ENCODE data around the gene BIVM. TPM values are rescaled to one million over a fixed set of nuclear protein-coding genes. Genes with fewer than 3 reads are reported as not detected.
A peak's percentile ranks its signal among the peaks of the same experiment; 100 is the strongest.

BIVM gene
- polyA plus RNA-seq, 2 donors, result 4.4 to 8.3 TPM

GRCh38 chr13:102847272-102848234, 48.6 kb downstream of the BIVM start:
- Histone ChIP-seq H3K4me3 (ENCODE audit: low read depth in 1 of 2, low read length in 2 of 2) (peak overlapping the region in 1 of 2 donors; percentile 91), H3K9me3 (ENCODE audit: control insufficient read depth in 2 of 2, insufficient read depth in 1 of 2, low read depth in 1 of 2, low read length in 1 of 2) (no peaks in the 10 kb centered on the region), H3K27ac (ENCODE audit: low read depth in 2 of 2, low read length in 1 of 2) (peak overlapping the region; percentile 66 to 77), H3K36me3 (ENCODE audit: control insufficient read depth in 2 of 2, insufficient read depth in 2 of 2, low read length in 1 of 2) (no peaks in the 10 kb centered on the region), H3K4me1 (ENCODE audit: control insufficient read depth in 2 of 2, insufficient read depth in 2 of 2, low read length in 1 of 2) (no peaks in the 10 kb centered on the region), H3K27me3 (ENCODE audit: control insufficient read depth in 1 of 2, insufficient read depth in 2 of 2, low read length in 2 of 2) (no peaks in the 10 kb centered on the region)
- WGBS, 2 donors, result 19 to 20% methylated on average over 12 of the region's 12 CpGs

GRCh38 chr13:102848956-102849355, 50.0 kb downstream of the BIVM start:
- Histone ChIP-seq H3K4me3 (ENCODE audit: low read depth in 1 of 2, low read length in 2 of 2) (no peak overlapping the region), H3K4me1 (ENCODE audit: control insufficient read depth in 2 of 2, insufficient read depth in 2 of 2, low read length in 1 of 2) (no peaks in the 10 kb centered on the region), H3K9me3 (ENCODE audit: control insufficient read depth in 2 of 2, insufficient read depth in 1 of 2, low read depth in 1 of 2, low read length in 1 of 2) (no peaks in the 10 kb centered on the region), H3K27me3 (ENCODE audit: control insufficient read depth in 1 of 2, insufficient read depth in 2 of 2, low read length in 2 of 2) (no peaks in the 10 kb centered on the region), H3K27ac (ENCODE audit: low read depth in 2 of 2, low read length in 1 of 2) (no peak overlapping the region), H3K36me3 (ENCODE audit: control insufficient read depth in 2 of 2, insufficient read depth in 2 of 2, low read length in 1 of 2) (peaks cover 0 to under 1% of the 10 kb centered on the region in 2 donors)
- WGBS, 2 donors, result 87 to 89% methylated on average over 6 of the region's 6 CpGs

- Histone ChIP-seq H3K4me1 (ENCODE audit: control insufficient read depth in 2 of 2, insufficient read depth in 2 of 2, low read length in 1 of 2) (no peaks in the 10 kb centered on the region), H3K27ac (ENCODE audit: low read depth in 2 of 2, low read length in 1 of 2) (no peak overlapping the region), H3K36me3 (ENCODE audit: control insufficient read depth in 2 of 2, insufficient read depth in 2 of 2, low read length in 1 of 2) (peaks cover 0 to 14% of the 10 kb centered on the region in 2 donors), H3K27me3 (ENCODE audit: control insufficient read depth in 1 of 2, insufficient read depth in 2 of 2, low read length in 2 of 2) (no peaks in the 10 kb centered on the region), H3K4me3 (ENCODE audit: low read depth in 1 of 2, low read length in 2 of 2) (no peak overlapping the region), H3K9me3 (ENCODE audit: control insufficient read depth in 2 of 2, insufficient read depth in 1 of 2, low read depth in 1 of 2, low read length in 1 of 2) (no peaks in the 10 kb centered on the region)
- WGBS, 2 donors, result 91 to 94% methylated on average over 3 of the region's 3 CpGs
Observed at GRCh38 chr13:102852556-102852955, 53.6 kb downstream of the BIVM start.

- Histone ChIP-seq H3K36me3 (ENCODE audit: control insufficient read depth in 2 of 2, insufficient read depth in 2 of 2, low read length in 1 of 2) (peaks cover 7 to 17% of the 10 kb centered on the region in 2 donors), H3K4me1 (ENCODE audit: control insufficient read depth in 2 of 2, insufficient read depth in 2 of 2, low read length in 1 of 2) (no peaks in the 10 kb centered on the region), H3K9me3 (ENCODE audit: control insufficient read depth in 2 of 2, insufficient read depth in 1 of 2, low read depth in 1 of 2, low read length in 1 of 2) (no peaks in the 10 kb centered on the region), H3K27ac (ENCODE audit: low read depth in 2 of 2, low read length in 1 of 2) (no peak overlapping the region), H3K27me3 (ENCODE audit: control insufficient read depth in 1 of 2, insufficient read depth in 2 of 2, low read length in 2 of 2) (no peaks in the 10 kb centered on the region), H3K4me3 (ENCODE audit: low read depth in 1 of 2, low read length in 2 of 2) (no peak overlapping the region)
- WGBS, 2 donors, result 68 to 78% methylated on average over 7 of the region's 7 CpGs
Observed at GRCh38 chr13:102854675-102855074, 55.8 kb downstream of the BIVM start.

GRCh38 chr13:102856557-102856956, 57.6 kb downstream of the BIVM start:
- no peaks in the 10 kb centered on the region for H3K9me3 ChIP-seq (ENCODE audit: control insufficient read depth in 2 of 2, insufficient read depth in 1 of 2, low read depth in 1 of 2, low read length in 1 of 2)
- no peak overlapping the region for H3K27ac ChIP-seq (ENCODE audit: low read depth in 2 of 2, low read length in 1 of 2)
- 42 to 45% methylated on average over 6 of the region's 6 CpGs for WGBS, 2 donors
- H3K27me3 ChIP-seq (ENCODE audit: control insufficient read depth in 1 of 2, insufficient read depth in 2 of 2, low read length in 2 of 2), result no peaks in the 10 kb centered on the region
- peaks cover 7 to 20% of the 10 kb centered on the region in 2 donors for H3K36me3 ChIP-seq (ENCODE audit: control insufficient read depth in 2 of 2, insufficient read depth in 2 of 2, low read length in 1 of 2)
- no peaks in the 10 kb centered on the region for H3K4me1 ChIP-seq (ENCODE audit: control insufficient read depth in 2 of 2, insufficient read depth in 2 of 2, low read length in 1 of 2)
- H3K4me3 ChIP-seq (ENCODE audit: low read depth in 1 of 2, low read length in 2 of 2), result no peak overlapping the region

- no peaks in the 10 kb centered on the region for H3K9me3 ChIP-seq (ENCODE audit: control insufficient read depth in 2 of 2, insufficient read depth in 1 of 2, low read depth in 1 of 2, low read length in 1 of 2)
- no peaks in the 10 kb centered on the region for H3K27me3 ChIP-seq (ENCODE audit: control insufficient read depth in 1 of 2, insufficient read depth in 2 of 2, low read length in 2 of 2)
- H3K4me3 ChIP-seq (ENCODE audit: low read depth in 1 of 2, low read length in 2 of 2), result no peak overlapping the region
- H3K36me3 ChIP-seq (ENCODE audit: control insufficient read depth in 2 of 2, insufficient read depth in 2 of 2, low read length in 1 of 2), result peaks cover 27 to 33% of the 10 kb centered on the region in 2 donors
- 92 to 94% methylated on average over 13 of the region's 13 CpGs for WGBS, 2 donors
- no peak overlapping the region for H3K27ac ChIP-seq (ENCODE audit: low read depth in 2 of 2, low read length in 1 of 2)
- no peaks in the 10 kb centered on the region for H3K4me1 ChIP-seq (ENCODE audit: control insufficient read depth in 2 of 2, insufficient read depth in 2 of 2, low read length in 1 of 2)
Observed at GRCh38 chr13:102862624-102863210, 63.8 kb downstream of the BIVM start.

- Histone ChIP-seq H3K36me3 (ENCODE audit: control insufficient read depth in 2 of 2, insufficient read depth in 2 of 2, low read length in 1 of 2) (peaks cover 33% of the 10 kb centered on the region in 2 donors), H3K4me3 (ENCODE audit: low read depth in 1 of 2, low read length in 2 of 2) (no peak overlapping the region), H3K27me3 (ENCODE audit: control insufficient read depth in 1 of 2, insufficient read depth in 2 of 2, low read length in 2 of 2) (no peaks in the 10 kb centered on the region), H3K27ac (ENCODE audit: low read depth in 2 of 2, low read length in 1 of 2) (no peak overlapping the region), H3K4me1 (ENCODE audit: control insufficient read depth in 2 of 2, insufficient read depth in 2 of 2, low read length in 1 of 2) (no peaks in the 10 kb centered on the region), H3K9me3 (ENCODE audit: control insufficient read depth in 2 of 2, insufficient read depth in 1 of 2, low read depth in 1 of 2, low read length in 1 of 2) (no peaks in the 10 kb centered on the region)
- 62 to 63% methylated on average over 4 of the region's 4 CpGs for WGBS, 2 donors
Observed at GRCh38 chr13:102863590-102863989, 64.7 kb downstream of the BIVM start.

- WGBS, 2 donors, result 92% methylated on average over 5 of the region's 5 CpGs
- Histone ChIP-seq H3K4me3 (ENCODE audit: low read depth in 1 of 2, low read length in 2 of 2) (no peak overlapping the region), H3K27ac (ENCODE audit: low read depth in 2 of 2, low read length in 1 of 2) (no peak overlapping the region), H3K27me3 (ENCODE audit: control insufficient read depth in 1 of 2, insufficient read depth in 2 of 2, low read length in 2 of 2) (no peaks in the 10 kb centered on the region), H3K36me3 (ENCODE audit: control insufficient read depth in 2 of 2, insufficient read depth in 2 of 2, low read length in 1 of 2) (peaks cover 17 to 18% of the 10 kb centered on the region in 2 donors), H3K9me3 (ENCODE audit: control insufficient read depth in 2 of 2, insufficient read depth in 1 of 2, low read depth in 1 of 2, low read length in 1 of 2) (no peaks in the 10 kb centered on the region), H3K4me1 (ENCODE audit: control insufficient read depth in 2 of 2, insufficient read depth in 2 of 2, low read length in 1 of 2) (peaks cover 0 to 2% of the 10 kb centered on the region in 2 donors)
Observed at GRCh38 chr13:102868366-102868936, 69.5 kb downstream of the BIVM start.

- no peaks in the 10 kb centered on the region for H3K27me3 ChIP-seq (ENCODE audit: control insufficient read depth in 1 of 2, insufficient read depth in 2 of 2, low read length in 2 of 2)
- no peaks in the 10 kb centered on the region for H3K9me3 ChIP-seq (ENCODE audit: control insufficient read depth in 2 of 2, insufficient read depth in 1 of 2, low read depth in 1 of 2, low read length in 1 of 2)
- H3K4me3 ChIP-seq (ENCODE audit: low read depth in 1 of 2, low read length in 2 of 2), result no peak overlapping the region
- no peak overlapping the region for H3K27ac ChIP-seq (ENCODE audit: low read depth in 2 of 2, low read length in 1 of 2)
- WGBS, 2 donors, result 52 to 54% methylated on average over 5 of the region's 5 CpGs
- H3K4me1 ChIP-seq (ENCODE audit: control insufficient read depth in 2 of 2, insufficient read depth in 2 of 2, low read length in 1 of 2), result peaks cover 0 to 2% of the 10 kb centered on the region in 2 donors
- H3K36me3 ChIP-seq (ENCODE audit: control insufficient read depth in 2 of 2, insufficient read depth in 2 of 2, low read length in 1 of 2), result peaks cover 13 to 14% of the 10 kb centered on the region in 2 donors
Observed at GRCh38 chr13:102869948-102870676, 71.2 kb downstream of the BIVM start.

Measured in esophagus (tissue), 2 donors.